Activated naive CD4-positive, alpha-beta T cell (primary cell): ENCODE results near the gene IMPG2.

Source experiments
- DNase-seq, 4 experiments: peaks; one replicate each; lab custom pipeline; 2025; lab: John Stamatoyannopoulos, UW

IMPG2 gene

GRCh38 chr3:101240719-101241399, 79.5 kb downstream of the IMPG2 start:
- DNase-seq = no peak

DNA sequence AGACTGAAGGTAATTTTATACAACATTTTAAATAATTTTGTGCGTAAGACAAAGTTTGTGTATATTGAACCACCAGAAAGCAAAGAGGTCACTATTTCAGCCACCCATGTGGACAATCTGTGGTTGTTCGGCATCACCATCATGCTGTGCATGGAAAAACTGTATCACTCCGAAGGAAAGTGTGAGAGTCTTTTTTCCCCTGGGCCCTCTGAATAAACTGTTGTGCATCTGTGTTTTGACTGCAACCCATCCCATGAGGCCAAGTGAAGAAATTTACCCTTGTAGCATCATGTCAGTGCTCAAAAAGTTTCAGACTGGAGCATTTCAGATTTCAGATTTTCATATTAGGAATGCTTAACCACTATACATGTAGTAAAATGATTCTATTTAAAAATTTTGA, 85.3 kb downstream of the IMPG2 start:
- no peak for DNase-seq

DNA sequence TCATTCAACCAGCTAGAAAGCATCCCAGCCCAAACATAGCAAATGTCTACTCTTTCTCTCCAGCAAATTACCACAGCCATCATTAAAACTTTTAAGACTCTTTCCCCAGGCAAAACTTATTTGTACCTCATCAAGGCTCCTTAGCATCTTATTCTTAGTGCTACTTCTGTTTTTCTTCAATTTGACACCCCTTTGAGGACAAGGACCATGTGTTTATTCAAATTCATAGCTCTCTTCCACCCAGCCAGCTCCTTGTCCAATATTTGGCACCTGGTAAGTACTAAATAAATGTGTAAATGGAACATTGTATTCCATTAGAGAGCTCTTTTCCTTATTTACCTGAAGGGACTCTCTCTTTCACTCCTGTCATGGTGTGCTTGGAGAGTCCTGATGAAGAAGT, 89.8 kb downstream of the IMPG2 start:
- DNase-seq = no peak

- no peak for DNase-seq
Observed at GRCh38 chr3:101229681-101230080, 90.7 kb downstream of the IMPG2 start.

DNA sequence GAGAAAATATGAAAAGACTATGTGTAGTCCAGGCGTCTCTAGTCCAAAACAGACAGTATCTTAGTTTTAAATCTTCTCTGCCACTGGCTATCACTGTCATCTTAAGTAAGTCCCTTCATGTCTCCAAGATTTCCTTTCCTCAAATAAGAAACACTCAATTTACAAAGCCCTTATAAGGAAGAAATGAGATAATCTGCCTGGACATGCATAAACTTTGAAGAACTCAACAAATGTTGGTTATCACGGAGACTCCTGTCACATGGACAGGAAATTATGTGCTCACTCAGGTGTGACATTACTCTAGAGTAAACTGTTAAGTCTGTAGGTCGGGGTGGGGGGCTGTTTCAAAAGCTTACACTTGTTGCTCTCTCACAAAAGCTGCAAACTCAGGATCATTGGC, 91.9 kb downstream of the IMPG2 start:
- no peak for DNase-seq

DNA sequence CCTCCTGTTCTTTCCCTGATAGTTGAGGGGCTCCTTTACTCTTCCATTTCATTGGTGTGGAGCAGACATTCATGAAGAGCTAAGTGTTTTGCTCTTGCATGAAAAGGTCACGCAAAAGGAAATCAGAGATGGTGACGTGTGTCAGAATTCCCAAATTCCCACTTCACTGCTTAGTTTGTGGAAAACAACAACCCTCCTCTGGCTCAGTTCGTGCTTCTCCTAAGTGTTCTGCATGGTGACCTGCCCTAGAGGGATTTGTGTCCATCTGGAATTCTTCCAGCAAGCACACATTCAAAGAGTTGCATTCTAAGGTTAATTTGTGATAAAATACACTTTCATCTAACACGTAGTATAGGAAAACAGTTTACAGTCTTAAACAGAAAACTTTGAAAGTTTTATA, 95.6 kb downstream of the IMPG2 start:
- DNase-seq = no peak

GRCh38 chr3:101223016-101223415, 97.4 kb downstream of the IMPG2 start:
- DNase-seq = no peak

GRCh38 chr3:101219842-101220560, 100.4 kb downstream of the IMPG2 start:
- no peak for DNase-seq

DNA sequence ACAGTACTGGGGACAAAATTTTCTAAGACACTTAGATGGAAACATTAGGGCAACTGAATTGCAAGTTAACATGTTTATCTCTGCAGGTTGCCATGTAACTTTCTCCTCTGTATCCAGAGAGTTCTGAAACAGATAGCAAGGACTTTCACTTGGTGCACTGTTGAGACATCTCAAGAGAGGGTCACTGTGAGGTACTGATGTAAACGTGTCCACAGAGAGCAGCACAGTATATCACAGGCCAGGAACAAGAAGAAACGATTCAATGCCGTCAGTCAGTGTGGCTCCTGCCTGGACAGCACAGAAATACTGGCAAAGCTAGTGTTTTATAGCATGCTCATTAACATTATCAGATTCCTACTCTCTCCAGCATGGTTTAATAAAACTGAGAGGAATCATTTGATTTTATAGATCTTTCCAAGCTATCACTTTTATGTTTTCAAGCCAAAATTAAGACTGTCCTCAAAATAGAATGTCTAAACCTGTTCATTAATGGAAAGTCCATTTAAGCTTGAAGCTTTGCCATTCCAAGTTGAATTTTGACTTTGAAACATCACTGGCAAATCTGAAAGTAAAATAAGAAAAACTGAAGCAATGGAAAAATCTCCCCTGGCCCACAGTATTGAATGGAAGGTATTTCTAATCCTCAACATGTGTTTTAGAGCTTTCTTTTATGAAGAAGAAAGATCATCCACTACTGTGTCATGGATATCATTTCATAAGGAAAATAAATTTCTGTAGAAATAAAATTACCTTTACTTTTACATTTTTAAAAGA, 102.7 kb downstream of the IMPG2 start:
- no peak for DNase-seq

GRCh38 chr3:101216710-101217465, 103.5 kb downstream of the IMPG2 start:
- DNase-seq = no peak

DNA sequence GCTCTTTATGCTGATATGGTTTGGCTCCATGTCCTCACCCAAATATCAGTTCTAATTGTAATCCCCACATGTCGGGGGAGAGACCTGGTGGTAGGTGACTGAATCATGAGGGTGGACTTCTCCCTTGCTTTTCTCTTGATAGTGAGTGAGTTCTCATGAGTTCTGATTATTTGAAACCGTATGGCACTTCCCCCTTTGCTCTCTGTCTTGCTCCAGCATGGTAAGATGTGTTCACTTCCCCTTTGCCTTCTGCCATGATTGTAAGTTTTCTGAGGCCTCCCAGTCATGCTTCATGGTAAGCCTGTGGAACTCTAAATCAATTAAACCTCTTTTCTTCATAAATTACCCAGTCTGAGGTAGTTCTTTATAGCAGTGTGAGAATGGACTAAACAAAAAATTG, 107.6 kb downstream of the IMPG2 start:
- DNase-seq = no peak

DNA sequence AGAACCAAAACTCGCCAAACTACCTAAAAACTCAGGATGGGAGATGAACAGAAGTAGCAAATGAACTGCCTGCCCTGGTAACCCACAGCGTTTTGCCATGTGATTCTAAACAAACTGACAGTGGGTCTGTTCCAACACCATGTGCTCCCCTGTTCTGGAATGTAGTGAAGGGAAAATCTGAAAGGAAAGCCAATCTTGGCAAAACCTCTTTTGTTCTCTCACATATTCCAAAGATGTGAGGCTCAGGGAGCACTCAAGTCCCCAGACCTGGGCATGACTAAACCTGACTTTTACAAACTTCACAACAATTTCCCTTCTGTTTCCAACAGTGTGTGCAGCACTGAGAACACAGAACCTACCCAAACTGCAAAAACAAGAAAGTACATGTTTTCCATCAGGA, 116.1 kb downstream of the IMPG2 start:
- no peak for DNase-seq

GRCh38 chr3:101203411-101203810, 117.0 kb downstream of the IMPG2 start:
- DNase-seq = no peak

DNA sequence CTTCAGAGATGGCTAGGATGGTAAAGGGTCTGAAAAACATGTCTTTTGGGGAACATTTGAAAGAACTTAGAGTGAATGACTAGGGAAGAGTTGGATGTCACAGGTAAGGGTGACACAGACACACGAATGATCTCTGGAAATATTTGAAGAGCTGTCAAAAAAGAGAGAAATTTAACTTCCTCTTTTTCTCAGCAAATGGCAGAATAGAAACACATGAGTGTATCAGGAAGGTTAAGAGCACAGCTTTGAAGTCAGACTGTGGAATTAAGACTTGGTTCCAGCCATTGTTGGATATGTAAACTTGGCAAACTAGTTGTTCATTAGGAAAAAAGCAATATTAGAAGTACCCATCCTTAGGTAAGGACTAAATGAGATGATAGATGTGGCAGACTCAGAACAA, 117.7 kb downstream of the IMPG2 start:
- DNase-seq = no peak

- no peak for DNase-seq
Observed at GRCh38 chr3:101200461-101200860, 119.9 kb downstream of the IMPG2 start.

GRCh38 chr3:101195951-101196713, 124.2 kb downstream of the IMPG2 start:
- DNase-seq = no peak

DNA sequence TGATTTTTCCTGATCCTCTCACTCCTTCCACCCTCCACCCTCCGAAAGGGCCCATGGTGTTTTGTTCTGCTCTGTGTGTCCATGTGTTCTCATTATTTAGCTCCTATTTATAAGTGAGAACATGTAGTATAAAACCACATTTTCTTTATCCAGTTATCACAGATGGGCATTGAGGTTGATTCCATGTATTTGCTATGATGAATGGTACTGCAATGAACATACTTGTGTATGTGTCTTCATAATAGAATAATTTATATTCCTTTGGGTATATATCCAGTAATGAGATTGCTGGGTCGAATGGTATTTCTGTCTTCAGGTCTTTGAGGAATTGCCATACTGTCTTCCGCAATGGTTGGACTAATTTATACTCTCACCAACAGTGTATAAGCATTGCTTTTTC, 126.0 kb downstream of the IMPG2 start:
- no peak for DNase-seq

- no peak for DNase-seq
Observed at GRCh38 chr3:101193957-101194356, 126.4 kb downstream of the IMPG2 start.

DNA sequence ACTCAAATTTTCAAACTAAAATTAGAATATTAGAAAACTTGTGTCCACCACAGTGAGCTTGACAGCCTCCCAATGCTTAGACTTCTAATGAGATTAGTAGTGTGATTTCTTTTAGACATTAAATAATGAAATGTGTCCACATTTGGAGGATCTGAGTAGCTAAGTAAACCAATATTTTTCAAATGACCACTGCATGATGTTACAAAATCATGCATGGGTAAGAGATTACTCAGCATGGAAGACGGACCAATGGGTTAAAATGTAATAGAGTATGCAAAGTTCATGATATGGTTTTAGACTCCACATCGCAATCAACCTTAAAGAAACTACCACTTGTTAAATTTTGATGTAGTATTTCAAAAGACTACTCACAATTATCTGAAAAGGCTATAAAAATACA, 130.6 kb downstream of the IMPG2 start:
- DNase-seq = no peak

- DNase-seq = no peak
Observed at GRCh38 chr3:101189176-101189575, 131.2 kb downstream of the IMPG2 start.

- DNase-seq = no peak
Observed at GRCh38 chr3:101185341-101185740, 135.0 kb downstream of the IMPG2 start.

DNA sequence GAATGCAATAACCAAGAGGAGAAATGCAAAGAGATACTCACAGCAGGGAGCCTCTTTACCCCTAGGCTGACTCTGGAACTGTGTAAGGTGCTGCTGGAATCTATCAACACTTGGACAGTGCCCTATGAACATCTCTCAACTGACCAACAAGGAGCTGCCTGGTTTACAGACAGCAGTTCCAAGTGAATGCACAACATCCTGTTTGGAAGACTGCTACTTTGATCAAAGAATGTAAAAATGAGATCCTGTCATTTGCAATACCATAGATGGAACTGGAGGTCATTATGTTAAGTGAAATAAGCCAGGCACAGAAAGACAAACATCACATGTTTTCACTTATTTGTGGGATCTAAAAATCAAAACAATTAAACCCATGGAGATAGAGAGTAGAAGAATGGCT, 136.3 kb downstream of the IMPG2 start:
- no peak for DNase-seq
